Measurements from ENCODE around the gene WDR59.
A peak's percentile ranks its signal among the peaks of the same experiment; 100 is the strongest.
"Not testable (repeated sequence)": the region's sequence is repeated elsewhere in the genome, so short reads cannot be mapped to it uniquely, and the experiment has no call there.

The WDR59 gene

GRCh38 chr16:74984529-74985296 is at the start of gene WDR59:
WDR59 (minus strand) TSS chr16:74985123; CDS start chr16:74985017, 106 bp downstream.
- DNase-seq (ENCODE audit: low read depth), result peak; percentile 98

- DNase-seq (ENCODE audit: low read depth), result no peak
Observed at GRCh38 chr16:75032655-75033054, 47.7 kb upstream of the WDR59 start.

GRCh38 chr16:75029854-75030253 is 44.9 kb upstream of the WDR59 start:
- no peak for DNase-seq (ENCODE audit: low read depth)

GRCh38 chr16:75028544-75029135 is 43.7 kb upstream of the WDR59 start:
- no peak for DNase-seq (ENCODE audit: low read depth)

GRCh38 chr16:75027520-75028300 is 42.8 kb upstream of the WDR59 start:
- no peak for DNase-seq (ENCODE audit: low read depth)

- no peak for DNase-seq (ENCODE audit: low read depth)
Observed at GRCh38 chr16:75026892-75027391, 42.0 kb upstream of the WDR59 start.

GRCh38 chr16:75026239-75026891 is 41.4 kb upstream of the WDR59 start:
- not testable (repeated sequence) for DNase-seq (ENCODE audit: low read depth)

- no peak for DNase-seq (ENCODE audit: low read depth)
Observed at GRCh38 chr16:75025761-75026160, 40.8 kb upstream of the WDR59 start.

GRCh38 chr16:75024594-75024993 is 39.7 kb upstream of the WDR59 start:
- DNase-seq (ENCODE audit: low read depth), result no peak

- DNase-seq (ENCODE audit: low read depth), result no peak
Observed at GRCh38 chr16:75024182-75024581, 39.3 kb upstream of the WDR59 start.

GRCh38 chr16:75023009-75023408 is 38.1 kb upstream of the WDR59 start:
- no peak for DNase-seq (ENCODE audit: low read depth)

GRCh38 chr16:75022567-75022966 is 37.6 kb upstream of the WDR59 start:
- DNase-seq (ENCODE audit: low read depth), result no peak

GRCh38 chr16:75021410-75021809 is 36.5 kb upstream of the WDR59 start:
- DNase-seq (ENCODE audit: low read depth), result no peak

- no peak for DNase-seq (ENCODE audit: low read depth)
Observed at GRCh38 chr16:75019586-75019985, 34.7 kb upstream of the WDR59 start.

- DNase-seq (ENCODE audit: low read depth), result no peak
Observed at GRCh38 chr16:75019007-75019406, 34.1 kb upstream of the WDR59 start.

GRCh38 chr16:75017670-75018525 is 33.0 kb upstream of the WDR59 start:
- no peak for DNase-seq (ENCODE audit: low read depth)

- DNase-seq (ENCODE audit: low read depth), result not testable (repeated sequence)
Observed at GRCh38 chr16:75016451-75017081, 31.6 kb upstream of the WDR59 start.

- DNase-seq (ENCODE audit: low read depth), result no peak
Observed at GRCh38 chr16:75014318-75014717, 29.4 kb upstream of the WDR59 start.

GRCh38 chr16:75013123-75013522 is 28.2 kb upstream of the WDR59 start:
- not testable (repeated sequence) for DNase-seq (ENCODE audit: low read depth)

GRCh38 chr16:75012380-75013081 is 27.6 kb upstream of the WDR59 start:
- no peak for DNase-seq (ENCODE audit: low read depth)

Data from CMK (cell line).